Measurements from ENCODE around the gene ASAP3.

ASAP3 gene

GRCh38 chr1:23392125-23392855, 91.7 kb downstream of the ASAP3 start:
- H3F3A ChIP-seq (ENCODE audit: insufficient read depth) = no peaks in the 10 kb centered on the region
- no peaks in the 10 kb centered on the region for H4K20me1 ChIP-seq (ENCODE audit: low read depth, low read length)
- no peaks in the 10 kb centered on the region for H3K9me2 ChIP-seq (replicated peaks; ENCODE audit: insufficient read depth, low read length)
- H3K79me2 ChIP-seq (ENCODE audit: insufficient read depth, low read length) = no peaks in the 10 kb centered on the region
- H3K9ac ChIP-seq (ENCODE audit: low read length) = no peak overlapping the region
- H3K4me3 ChIP-seq (ENCODE audit: insufficient read depth, low read length, poor library complexity, severe bottlenecking) = no peak overlapping the region
- H3K27me3 ChIP-seq (ENCODE audit: low read length) = no peaks in the 10 kb centered on the region
- TF ChIP-seq EZH2phosphoT487 (conservative IDR thresholded peaks at IDR 0.05; ENCODE audit: low read length) (no peak), CTCF (IDR thresholded peaks at IDR 0.05; ENCODE audit: insufficient read depth, low read length, poor library complexity, severe bottlenecking) (no peak)
- H3K4me2 ChIP-seq (ENCODE audit: low read depth, low read length, poor library complexity, severe bottlenecking) = no peak overlapping the region
- H2AFZ ChIP-seq (ENCODE audit: low read depth, low read length, severe bottlenecking) = no peak overlapping the region
- H3K9me3 ChIP-seq (ENCODE audit: insufficient read depth, low read length) = no peaks in the 10 kb centered on the region
- H3K27ac ChIP-seq (ENCODE audit: low read depth, low read length) = no peak overlapping the region
- H3K36me3 ChIP-seq (ENCODE audit: low read length) = no peaks in the 10 kb centered on the region

- Histone ChIP-seq H4K20me1 (ENCODE audit: low read depth, low read length) (no peaks in the 10 kb centered on the region), H3K4me2 (ENCODE audit: low read depth, low read length, poor library complexity, severe bottlenecking) (no peak overlapping the region)
- TF ChIP-seq EZH2phosphoT487 (conservative IDR thresholded peaks at IDR 0.05; ENCODE audit: low read length) (no peak), CTCF (IDR thresholded peaks at IDR 0.05; ENCODE audit: insufficient read depth, low read length, poor library complexity, severe bottlenecking) (no peak)
Measured at GRCh38 chr1:23389837-23390321, 94.1 kb downstream of the ASAP3 start.

GRCh38 chr1:23387494-23387893, 96.5 kb downstream of the ASAP3 start:
- H2AFZ ChIP-seq (ENCODE audit: low read depth, low read length, severe bottlenecking) = no peak overlapping the region

More at GRCh38 chr1:23389837-23390321, 94.1 kb downstream of the ASAP3 start:
- Histone ChIP-seq H3K79me2 (ENCODE audit: insufficient read depth, low read length) (no peaks in the 10 kb centered on the region), H3K36me3 (ENCODE audit: low read length) (no peaks in the 10 kb centered on the region), H2AFZ (ENCODE audit: low read depth, low read length, severe bottlenecking) (no peak overlapping the region), H3K9me2 (replicated peaks; ENCODE audit: insufficient read depth, low read length) (no peaks in the 10 kb centered on the region), H3K4me3 (ENCODE audit: insufficient read depth, low read length, poor library complexity, severe bottlenecking) (no peak overlapping the region), H3K27ac (ENCODE audit: low read depth, low read length) (no peak overlapping the region), H3F3A (ENCODE audit: insufficient read depth) (no peaks in the 10 kb centered on the region), H3K9ac (ENCODE audit: low read length) (no peak overlapping the region), H3K27me3 (ENCODE audit: low read length) (no peaks in the 10 kb centered on the region), H3K9me3 (ENCODE audit: insufficient read depth, low read length) (no peaks in the 10 kb centered on the region)

More at GRCh38 chr1:23387494-23387893, 96.5 kb downstream of the ASAP3 start:
- Histone ChIP-seq H3K9ac (ENCODE audit: low read length) (no peak overlapping the region), H3K27me3 (ENCODE audit: low read length) (no peaks in the 10 kb centered on the region), H3F3A (ENCODE audit: insufficient read depth) (no peaks in the 10 kb centered on the region), H3K4me2 (ENCODE audit: low read depth, low read length, poor library complexity, severe bottlenecking) (no peak overlapping the region), H3K9me3 (ENCODE audit: insufficient read depth, low read length) (no peaks in the 10 kb centered on the region), H3K9me2 (replicated peaks; ENCODE audit: insufficient read depth, low read length) (no peaks in the 10 kb centered on the region), H3K36me3 (ENCODE audit: low read length) (no peaks in the 10 kb centered on the region), H3K79me2 (ENCODE audit: insufficient read depth, low read length) (no peaks in the 10 kb centered on the region), H3K27ac (ENCODE audit: low read depth, low read length) (no peak overlapping the region), H4K20me1 (ENCODE audit: low read depth, low read length) (no peaks in the 10 kb centered on the region), H3K4me3 (ENCODE audit: insufficient read depth, low read length, poor library complexity, severe bottlenecking) (no peak overlapping the region)
- TF ChIP-seq CTCF (IDR thresholded peaks at IDR 0.05; ENCODE audit: insufficient read depth, low read length, poor library complexity, severe bottlenecking) = no peak
- TF ChIP-seq EZH2phosphoT487 (conservative IDR thresholded peaks at IDR 0.05; ENCODE audit: low read length) = no peak

Data from SU-DHL-6 (cell line).